ENCODE results near the gene C22orf31. TPM values are rescaled to one million over a fixed set of nuclear protein-coding genes. Genes with fewer than 3 reads are reported as not detected.

Gene C22orf31
- total RNA-seq, 4 donors from 2014 or later: not detected

DNA sequence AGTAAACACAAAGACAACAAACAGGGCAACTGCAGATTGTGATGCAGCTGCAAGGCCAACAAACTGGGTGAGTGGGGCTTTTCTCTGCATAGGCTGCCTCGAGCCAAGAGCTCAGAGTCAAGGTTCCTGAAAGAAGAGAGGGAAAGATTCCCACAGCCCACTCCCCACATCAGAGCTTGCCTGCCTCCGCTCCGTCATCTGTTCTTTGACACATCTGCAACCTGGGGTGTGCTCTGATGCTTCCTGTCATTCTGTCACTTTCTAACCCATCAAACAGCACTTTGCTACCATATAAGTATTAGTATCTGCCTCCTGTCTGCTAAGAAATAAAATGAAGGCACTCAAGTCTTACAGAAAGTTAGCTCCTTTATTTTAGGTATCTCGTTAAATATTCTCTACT lies 46.9 kb downstream of the C22orf31 start:
- 92% methylated on average over 4 of the region's 4 CpGs for WGBS
- intact Hi-C loops (cut with DNase I): no loop called here
- no peak overlapping the region for H3K27ac ChIP-seq (replicated peaks in 1 of 4)
- no peaks in the 10 kb centered on the region for H3K27me3 ChIP-seq
- no peaks in the 10 kb centered on the region for H3K36me3 ChIP-seq
- no peak overlapping the region for H3K4me3 ChIP-seq
- peaks cover 0 to 12% (median 7%) of the 10 kb centered on the region in 4 donors for H3K4me1 ChIP-seq
- TF ChIP-seq EP300 (IDR thresholded peaks at IDR 0.05) (no peak), POLR2A (IDR thresholded peaks at IDR 0.05; ENCODE audit: low read depth) (no peak), POLR2AphosphoS5 (IDR thresholded peaks at IDR 0.05) (no peak)
- TF ChIP-seq, protein P1, sequence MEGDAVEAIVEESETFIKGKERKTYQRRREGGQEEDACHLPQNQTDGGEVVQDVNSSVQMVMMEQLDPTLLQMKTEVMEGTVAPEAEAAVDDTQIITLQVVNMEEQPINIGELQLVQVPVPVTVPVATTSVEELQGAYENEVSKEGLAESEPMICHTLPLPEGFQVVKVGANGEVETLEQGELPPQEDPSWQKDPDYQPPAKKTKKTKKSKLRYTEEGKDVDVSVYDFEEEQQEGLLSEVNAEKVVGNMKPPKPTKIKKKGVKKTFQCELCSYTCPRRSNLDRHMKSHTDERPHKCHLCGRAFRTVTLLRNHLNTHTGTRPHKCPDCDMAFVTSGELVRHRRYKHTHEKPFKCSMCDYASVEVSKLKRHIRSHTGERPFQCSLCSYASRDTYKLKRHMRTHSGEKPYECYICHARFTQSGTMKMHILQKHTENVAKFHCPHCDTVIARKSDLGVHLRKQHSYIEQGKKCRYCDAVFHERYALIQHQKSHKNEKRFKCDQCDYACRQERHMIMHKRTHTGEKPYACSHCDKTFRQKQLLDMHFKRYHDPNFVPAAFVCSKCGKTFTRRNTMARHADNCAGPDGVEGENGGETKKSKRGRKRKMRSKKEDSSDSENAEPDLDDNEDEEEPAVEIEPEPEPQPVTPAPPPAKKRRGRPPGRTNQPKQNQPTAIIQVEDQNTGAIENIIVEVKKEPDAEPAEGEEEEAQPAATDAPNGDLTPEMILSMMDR (IDR thresholded peaks at IDR 0.05): no peak
- no peak for DNase-seq (ENCODE audit: extremely low spot score)
- H3K9me3 ChIP-seq: no peaks in the 10 kb centered on the region

DNA sequence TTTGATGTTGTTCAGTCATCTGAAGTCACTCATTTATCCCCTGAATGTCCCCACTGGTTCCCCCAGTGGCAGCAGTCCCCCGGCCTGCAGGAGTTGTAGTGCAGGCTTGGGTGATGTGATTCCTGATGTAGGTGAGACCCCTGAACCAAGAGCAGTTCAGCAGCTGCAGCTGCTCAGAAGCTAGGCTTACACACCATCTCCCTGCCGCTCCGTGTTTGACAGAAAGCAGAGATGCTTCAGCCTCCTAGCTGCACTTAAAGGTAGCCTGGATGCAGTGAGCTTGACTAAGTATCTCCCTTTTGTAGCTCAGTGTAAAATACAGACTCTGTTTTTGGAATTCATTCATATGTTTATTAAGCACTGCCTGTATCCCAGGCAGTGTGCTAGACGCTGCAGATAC lies 47.3 kb downstream of the C22orf31 start:
- TF ChIP-seq EP300 (IDR thresholded peaks at IDR 0.05): no peak
- TF ChIP-seq, protein P1 (IDR thresholded peaks at IDR 0.05): no peak
- no peak for TF ChIP-seq POLR2AphosphoS5 (IDR thresholded peaks at IDR 0.05)
- no peak for TF ChIP-seq POLR2A (IDR thresholded peaks at IDR 0.05; ENCODE audit: low read depth)
- no peaks in the 10 kb centered on the region for H3K27me3 ChIP-seq
- WGBS: 85% methylated on average over 2 of the region's 4 CpGs
- H3K9me3 ChIP-seq: no peaks in the 10 kb centered on the region
- no peaks in the 10 kb centered on the region for H3K36me3 ChIP-seq
- peaks cover 0 to 12% (median 7%) of the 10 kb centered on the region in 4 donors for H3K4me1 ChIP-seq
- no peak overlapping the region for H3K27ac ChIP-seq (replicated peaks in 1 of 4)
- intact Hi-C loops (cut with DNase I): no loop called here
- no peak overlapping the region for H3K4me3 ChIP-seq
- no peak for DNase-seq (ENCODE audit: extremely low spot score)

DNA sequence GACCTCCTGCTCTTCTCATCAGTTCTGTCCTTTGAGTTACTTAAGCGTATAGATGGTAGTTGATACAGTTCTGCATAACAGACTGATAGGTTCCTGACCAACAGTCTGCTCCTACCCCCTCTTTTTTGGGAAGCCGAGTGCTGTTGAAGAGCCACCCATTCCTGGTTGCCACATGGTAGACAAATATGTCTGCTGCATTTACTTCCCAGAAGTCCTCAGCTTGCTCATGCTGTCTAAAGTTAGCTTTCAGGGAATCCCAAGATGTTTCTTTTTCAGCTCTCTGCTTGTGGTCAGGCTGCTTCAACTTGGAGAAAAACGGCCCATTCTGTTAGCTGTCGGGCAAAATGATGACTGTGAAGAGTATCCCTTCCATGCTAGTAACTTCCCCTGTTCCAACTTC lies 48.7 kb downstream of the C22orf31 start:
- intact Hi-C loops (cut with DNase I): no loop called here
- Histone ChIP-seq H3K4me1 (peaks cover 3 to 12% (median 7%) of the 10 kb centered on the region in 4 donors), H3K4me3 (no peak overlapping the region), H3K27ac (replicated peaks in 1 of 4) (no peak overlapping the region), H3K9me3 (no peaks in the 10 kb centered on the region), H3K36me3 (no peaks in the 10 kb centered on the region), H3K27me3 (no peaks in the 10 kb centered on the region)
- no peak for DNase-seq (ENCODE audit: extremely low spot score)
- 96% methylated on average over 4 of the region's 4 CpGs for WGBS
- TF ChIP-seq EP300 (IDR thresholded peaks at IDR 0.05) (no peak), POLR2AphosphoS5 (IDR thresholded peaks at IDR 0.05) (no peak), POLR2A (IDR thresholded peaks at IDR 0.05; ENCODE audit: low read depth) (no peak)
- TF ChIP-seq, protein P1 (IDR thresholded peaks at IDR 0.05): no peak

DNA sequence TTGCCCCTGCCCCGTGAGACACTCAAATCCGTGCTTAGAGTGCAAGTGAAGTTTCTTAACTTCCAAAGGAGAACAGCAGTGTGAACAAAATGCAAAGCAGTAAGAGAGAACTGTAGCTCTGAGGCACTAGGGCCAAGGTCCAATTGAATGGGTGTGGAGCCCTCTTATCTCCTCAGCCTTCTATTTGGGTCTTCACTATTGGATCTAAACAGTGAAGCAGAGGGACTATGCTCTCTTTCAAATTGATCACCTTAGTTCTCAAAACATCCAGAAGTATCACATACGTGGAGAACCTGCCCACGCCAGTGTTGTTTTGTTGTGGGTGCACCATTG lies 49.6 kb downstream of the C22orf31 start:
- no peaks in the 10 kb centered on the region for H3K9me3 ChIP-seq
- H3K27me3 ChIP-seq: no peaks in the 10 kb centered on the region
- no peak for DNase-seq (ENCODE audit: extremely low spot score)
- intact Hi-C loops (cut with DNase I): no loop called here
- peaks cover 3 to 12% (median 7%) of the 10 kb centered on the region in 4 donors for H3K4me1 ChIP-seq
- 96% methylated on average over 4 of the region's 4 CpGs for WGBS
- no peaks in the 10 kb centered on the region for H3K36me3 ChIP-seq
- no peak overlapping the region for H3K27ac ChIP-seq (replicated peaks in 1 of 4)
- no peak overlapping the region for H3K4me3 ChIP-seq
- TF ChIP-seq, protein P1 (IDR thresholded peaks at IDR 0.05): no peak
- TF ChIP-seq POLR2AphosphoS5 (IDR thresholded peaks at IDR 0.05) (no peak), EP300 (IDR thresholded peaks at IDR 0.05) (no peak), POLR2A (IDR thresholded peaks at IDR 0.05; ENCODE audit: low read depth) (no peak)
